GM18507 (cell line): ENCODE data around the gene TET3.
A peak's percentile ranks its signal among the peaks of the same experiment; 100 is the strongest.
"Not testable (repeated sequence)": the region's sequence is repeated elsewhere in the genome, so short reads cannot be mapped to it uniquely, and the experiment has no call there.

ENCODE experiments used
- DNase-seq: peaks from one replicate; pipeline ENCODE4 v3.0.0; 2011; ENCODE audit warnings: low read depth; ENCODE audit not compliant: insufficient read length; ENCODE audit errors: extremely low spot score
- FAIRE-seq: peaks from 2 replicates; lab custom pipeline; 2011; peaks lifted over from hg19 to GRCh38; lab: Jason Lieb, UNC

TET3 gene

GRCh38 chr2:73984203-73984921 is at the start of gene TET3:
Gene TET3, plus strand, starts transcription at chr2:73984910. Its CDS starts 1,494 bp downstream, at chr2:73986404.
- DNase-seq (peak; percentile 48), FAIRE-seq (no peak)

- DNase-seq: no peak
- no peak for FAIRE-seq
Observed at GRCh38 chr2:73935641-73936040, 49.1 kb upstream of the TET3 start.

- no peak for FAIRE-seq
Observed at GRCh38 chr2:73937103-73937885, 47.4 kb upstream of the TET3 start.

GRCh38 chr2:73937899-73938298 is 46.8 kb upstream of the TET3 start:
- FAIRE-seq (no peak), DNase-seq (no peak)

More at GRCh38 chr2:73937103-73937885, 47.4 kb upstream of the TET3 start:
- DNase-seq: no peak

GRCh38 chr2:73938718-73939352 is 45.9 kb upstream of the TET3 start:
- FAIRE-seq (no peak), DNase-seq (no peak)

- DNase-seq (no peak), FAIRE-seq (no peak)
Observed at GRCh38 chr2:73939419-73939818, 45.3 kb upstream of the TET3 start.

- FAIRE-seq, DNase-seq: not testable (repeated sequence)
Observed at GRCh38 chr2:73940066-73940465, 44.6 kb upstream of the TET3 start.

- no peak for DNase-seq
- no peak for FAIRE-seq
Observed at GRCh38 chr2:73942664-73943063, 42.0 kb upstream of the TET3 start.

GRCh38 chr2:73944714-73945113 is 40.0 kb upstream of the TET3 start:
- DNase-seq (no peak), FAIRE-seq (no peak)

- FAIRE-seq (no peak), DNase-seq (no peak)
Observed at GRCh38 chr2:73946215-73946614, 38.5 kb upstream of the TET3 start.

GRCh38 chr2:73946666-73947065 is 38.0 kb upstream of the TET3 start:
- no peak for DNase-seq
- no peak for FAIRE-seq

- FAIRE-seq: no peak
Observed at GRCh38 chr2:73947412-73948018, 37.2 kb upstream of the TET3 start.

GRCh38 chr2:73949802-73950201 is 34.9 kb upstream of the TET3 start:
- no peak for FAIRE-seq
- no peak for DNase-seq

More at GRCh38 chr2:73947412-73948018, 37.2 kb upstream of the TET3 start:
- no peak for DNase-seq

- DNase-seq: no peak
Observed at GRCh38 chr2:73952499-73953446, 31.9 kb upstream of the TET3 start.

GRCh38 chr2:73956218-73956865 is 28.4 kb upstream of the TET3 start:
- FAIRE-seq: no peak
- DNase-seq: no peak

More at GRCh38 chr2:73952499-73953446, 31.9 kb upstream of the TET3 start:
- FAIRE-seq: no peak

GRCh38 chr2:73961274-73961673 is 23.4 kb upstream of the TET3 start:
- FAIRE-seq: no peak

GRCh38 chr2:73961823-73962615 is 22.7 kb upstream of the TET3 start:
- DNase-seq: no peak
- FAIRE-seq: no peak

More at GRCh38 chr2:73961274-73961673, 23.4 kb upstream of the TET3 start:
- no peak for DNase-seq

GRCh38 chr2:73962798-73963197 is 21.9 kb upstream of the TET3 start:
- DNase-seq (no peak), FAIRE-seq (no peak)
